GM23338 (cell line): Measurements from ENCODE around the gene ATP5ME. TPM values are rescaled to one million over a fixed set of nuclear protein-coding genes. Genes with fewer than 3 reads are reported as not detected.

ENCODE experiments used
- ATAC-seq: fragments of 200-7000 bp; cut with Tn5 transposase; 3 replicates; pipeline ENCODE4 v1.9.1; 2020
- DNase-seq: peaks from one replicate; pipeline ENCODE4 v3.0.0-alpha.2; 2015; ENCODE audit warnings: low spot score
- H2AFZ ChIP-seq: fragments of 200-600 bp; sonication (generic); 2 replicates; pipeline ENCODE4 v1.8.0; 2016; ENCODE audit warnings: antibody characterized with exemption, mild to moderate bottlenecking, moderate library complexity
- H3F3A ChIP-seq: fragments of 200-600 bp; sonication (generic); replicated peaks from 2 replicates; pipeline ENCODE4 v1.8.0; 2017; ENCODE audit warnings: antibody characterized with exemption, mixed run types, low read depth
- H3K27ac ChIP-seq: fragments of 200-600 bp; sonication (generic); 2 replicates; pipeline ENCODE4 v1.6.1; 2016; ENCODE audit warnings: low read depth
- H3K27me3 ChIP-seq: fragments of 200-600 bp; sonication (generic); 2 replicates; pipeline ENCODE4 v1.8.0; 2016; ENCODE audit warnings: mild to moderate bottlenecking, mixed run types, moderate library complexity; ENCODE audit not compliant: insufficient read depth
- H3K36me3 ChIP-seq: fragments of 200-600 bp; sonication (generic); 2 replicates; pipeline ENCODE4 v1.8.0; 2016; ENCODE audit warnings: mild to moderate bottlenecking; ENCODE audit not compliant: insufficient read depth
- H3K4me1 ChIP-seq: fragments of 200-600 bp; sonication (generic); 2 replicates; pipeline ENCODE4 v1.8.0; 2016; ENCODE audit warnings: mild to moderate bottlenecking, moderate library complexity; ENCODE audit not compliant: insufficient read depth
- H3K4me2 ChIP-seq: fragments of 200-600 bp; sonication (generic); 2 replicates; pipeline ENCODE4 v1.7.1; 2017; ENCODE audit warnings: mixed run types
- H3K4me3 ChIP-seq: fragments of 200-600 bp; sonication (generic); 2 replicates; pipeline ENCODE4 v1.6.1; 2016; ENCODE audit warnings: mixed run types
- H3K79me2 ChIP-seq: fragments of 200-600 bp; sonication (generic); replicated peaks from 2 replicates; pipeline ENCODE4 v1.8.0; 2017; ENCODE audit warnings: mild to moderate bottlenecking; ENCODE audit not compliant: insufficient read depth
- H3K9me2 ChIP-seq: fragments of 200-600 bp; sonication (generic); 2 replicates; pipeline ENCODE4 v1.8.0; 2017; ENCODE audit not compliant: insufficient read depth
- H4K20me1 ChIP-seq: fragments of 200-600 bp; sonication (generic); replicated peaks from 2 replicates; pipeline ENCODE4 v1.8.0; 2017; ENCODE audit warnings: mild to moderate bottlenecking; ENCODE audit not compliant: insufficient read depth
- H3K27ac Mint-ChIP-seq: 2 replicates; pipeline ENCODE4 v1.8.0; 2020; ENCODE audit warnings: inconsistent platforms, mild to moderate bottlenecking, moderate library complexity, mixed read lengths
- H3K27me3 Mint-ChIP-seq: 3 replicates; pipeline ENCODE4 v1.8.0; 2022; ENCODE audit warnings: low read depth, mild to moderate bottlenecking, moderate library complexity, mixed read lengths, inconsistent platforms; ENCODE audit not compliant: insufficient read depth, poor library complexity
- H3K36me3 Mint-ChIP-seq: 3 replicates; pipeline ENCODE4 v1.8.0; 2021; ENCODE audit warnings: low read depth, mild to moderate bottlenecking, inconsistent platforms, moderate library complexity, mixed read lengths
- H3K4me1 Mint-ChIP-seq: 3 replicates; pipeline ENCODE4 v1.8.0; 2020; ENCODE audit warnings: mild to moderate bottlenecking, inconsistent platforms, mixed read lengths
- H3K4me3 Mint-ChIP-seq: 3 replicates; pipeline ENCODE4 v1.8.0; 2021; ENCODE audit warnings: moderate library complexity, mild to moderate bottlenecking, inconsistent platforms, mixed read lengths
- H3K9me3 Mint-ChIP-seq: 3 replicates; pipeline ENCODE4 v1.8.0; 2020; ENCODE audit warnings: moderate library complexity, mild to moderate bottlenecking, inconsistent platforms, mixed read lengths
- CREB1 ChIP-seq: fragments of 250-450 bp; sonication (Bioruptor Pico); IDR thresholded peaks from 2 replicates; pipeline ENCODE4 v1.5.0; 2020; ENCODE audit warnings: low read depth, mild to moderate bottlenecking, moderate library complexity
- EZH2 ChIP-seq: fragments of 200-600 bp; sonication (generic); IDR thresholded peaks from one replicate; pipeline ENCODE4 v1.8.0; 2017; ENCODE audit warnings: antibody characterized with exemption, mild to moderate bottlenecking, low read depth; ENCODE audit not compliant: unreplicated experiment
- EZH2phosphoT487 ChIP-seq: fragments of 200-600 bp; sonication (generic); IDR thresholded peaks from one replicate; pipeline ENCODE4 v1.8.1; 2018; ENCODE audit warnings: antibody characterized with exemption; ENCODE audit not compliant: unreplicated experiment
- JUNB ChIP-seq: IDR thresholded peaks from one replicate; pipeline ENCODE4 v1.6.1; 2016; ENCODE audit warnings: antibody characterized with exemption; ENCODE audit not compliant: unreplicated experiment
- NANOG ChIP-seq: IDR thresholded peaks from 2 replicates; pipeline ENCODE4 v1.6.1; 2016; ENCODE audit warnings: antibody characterized with exemption, borderline replicate concordance
- POLR2AphosphoS5 ChIP-seq: IDR thresholded peaks from 2 replicates; pipeline ENCODE4 v1.6.1; 2016; ENCODE audit warnings: antibody characterized with exemption, low read depth
- STAT1 ChIP-seq: IDR thresholded peaks from one replicate; pipeline ENCODE4 v1.6.1; 2016; ENCODE audit warnings: antibody characterized with exemption; ENCODE audit not compliant: unreplicated experiment
- ZNF114 ChIP-seq: fragments of 250-450 bp; sonication (Bioruptor Pico); IDR thresholded peaks from 2 replicates; pipeline ENCODE4 v1.5.0; 2020; ENCODE audit warnings: mild to moderate bottlenecking, moderate library complexity
- ZNF331 ChIP-seq: fragments of 250-450 bp; sonication (Bioruptor Pico); IDR thresholded peaks from 2 replicates; pipeline ENCODE4 v1.5.0; 2020; ENCODE audit warnings: low read depth, mild to moderate bottlenecking, moderate library complexity
- polyA plus RNA-seq: library from polyadenylated mRNA; unstranded; fragments of >200 nt; fragmentation: Nextera tagmentation; extraction: Ambion mirVana; gene quantifications from 2 replicates; pipeline ENCODE4 v1.2.1, GENCODE V29; 2016
- total RNA-seq: library from RNA; depleted of rRNA; stranded (reverse); fragments of >200 nt; shearing (Covaris generic); gene quantifications from 2 replicates; pipeline ENCODE4 v1.2.3, GENCODE V29; 2014
- TF ChIP-seq, protein P1 (sequence below): IDR thresholded peaks from 2 replicates; pipeline ENCODE4 v1.6.1; 2016; ENCODE audit warnings: antibody characterized with exemption
- TF ChIP-seq, protein P2 (sequence below): IDR thresholded peaks from one replicate; pipeline ENCODE4 v1.6.1; 2018; ENCODE audit warnings: antibody characterized with exemption; ENCODE audit not compliant: unreplicated experiment
- TF ChIP-seq, protein P3 (sequence below), 2 experiments: fragments of 200-600 bp in 1 of 2; sonication (generic) in 1 of 2; conservative IDR thresholded peaks; 2 replicates each; pipeline versions ENCODE4 v1.5.1 to v1.6.1; 2016 to 2017; ENCODE audit warnings: antibody characterized with exemption in 2 of 2, low read depth in 2 of 2, mild to moderate bottlenecking in 2 of 2, moderate library complexity in 1 of 2
- TF ChIP-seq, protein P4 (sequence below): fragments of 250-450 bp; sonication (Bioruptor Pico); IDR thresholded peaks from 2 replicates; pipeline ENCODE4 v1.5.0; 2020; ENCODE audit warnings: mild to moderate bottlenecking, moderate library complexity

The ATP5ME gene
- total and polyA plus RNA-seq, 2 experiments from 2014 or later = 60.5 to 2,021 TPM

DNA sequence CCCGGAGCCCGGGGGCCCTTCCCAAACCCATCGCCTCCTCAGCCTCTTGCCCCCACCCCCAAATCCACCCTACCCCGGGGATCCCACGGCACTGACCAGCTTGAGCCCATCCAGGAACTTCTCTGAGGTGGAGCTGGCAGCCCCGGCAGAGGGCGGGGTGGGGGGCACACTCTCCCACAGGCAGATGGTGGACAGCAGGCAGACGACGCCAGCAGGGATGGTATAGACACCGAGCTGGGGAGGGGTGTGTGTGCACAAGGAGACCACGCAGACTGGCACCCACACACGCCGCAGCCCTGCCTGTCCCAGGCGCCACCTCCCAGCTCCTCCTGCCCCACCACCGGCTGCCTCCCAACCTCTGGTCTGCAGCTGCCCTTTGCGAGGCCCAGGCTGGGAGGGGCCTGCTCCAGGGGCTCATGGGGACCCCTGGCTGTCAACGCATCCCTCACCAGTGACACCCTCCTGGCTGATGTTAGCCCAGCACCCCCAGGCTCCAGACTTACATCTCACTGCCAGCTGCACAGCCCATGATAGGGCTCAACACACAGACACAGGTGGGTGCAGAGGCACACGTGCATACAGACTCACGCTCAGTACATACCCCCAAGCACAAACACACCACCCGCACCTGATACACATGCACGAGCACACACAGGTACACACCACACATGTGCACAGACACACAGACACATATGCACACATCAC lies 10.7 kb upstream of the ATP5ME start:
- no peaks in the 10 kb centered on the region for H4K20me1 ChIP-seq
- no peak overlapping the region for H3K4me3 Mint-ChIP-seq
- H3K4me1 ChIP-seq = peaks cover 6% of the 10 kb centered on the region
- TF ChIP-seq STAT1 (no peak), JUNB (no peak), ZNF114 (no peak), CREB1 (CRISPR knock-in tag) (no peak), POLR2AphosphoS5 (no peak), EZH2phosphoT487 (no peak), NANOG (no peak), ZNF331 (CRISPR knock-in tag) (no peak), EZH2 (no peak)
- TF ChIP-seq, protein P1, sequence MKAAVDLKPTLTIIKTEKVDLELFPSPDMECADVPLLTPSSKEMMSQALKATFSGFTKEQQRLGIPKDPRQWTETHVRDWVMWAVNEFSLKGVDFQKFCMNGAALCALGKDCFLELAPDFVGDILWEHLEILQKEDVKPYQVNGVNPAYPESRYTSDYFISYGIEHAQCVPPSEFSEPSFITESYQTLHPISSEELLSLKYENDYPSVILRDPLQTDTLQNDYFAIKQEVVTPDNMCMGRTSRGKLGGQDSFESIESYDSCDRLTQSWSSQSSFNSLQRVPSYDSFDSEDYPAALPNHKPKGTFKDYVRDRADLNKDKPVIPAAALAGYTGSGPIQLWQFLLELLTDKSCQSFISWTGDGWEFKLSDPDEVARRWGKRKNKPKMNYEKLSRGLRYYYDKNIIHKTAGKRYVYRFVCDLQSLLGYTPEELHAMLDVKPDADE = no peak
- TF ChIP-seq, protein P2, sequence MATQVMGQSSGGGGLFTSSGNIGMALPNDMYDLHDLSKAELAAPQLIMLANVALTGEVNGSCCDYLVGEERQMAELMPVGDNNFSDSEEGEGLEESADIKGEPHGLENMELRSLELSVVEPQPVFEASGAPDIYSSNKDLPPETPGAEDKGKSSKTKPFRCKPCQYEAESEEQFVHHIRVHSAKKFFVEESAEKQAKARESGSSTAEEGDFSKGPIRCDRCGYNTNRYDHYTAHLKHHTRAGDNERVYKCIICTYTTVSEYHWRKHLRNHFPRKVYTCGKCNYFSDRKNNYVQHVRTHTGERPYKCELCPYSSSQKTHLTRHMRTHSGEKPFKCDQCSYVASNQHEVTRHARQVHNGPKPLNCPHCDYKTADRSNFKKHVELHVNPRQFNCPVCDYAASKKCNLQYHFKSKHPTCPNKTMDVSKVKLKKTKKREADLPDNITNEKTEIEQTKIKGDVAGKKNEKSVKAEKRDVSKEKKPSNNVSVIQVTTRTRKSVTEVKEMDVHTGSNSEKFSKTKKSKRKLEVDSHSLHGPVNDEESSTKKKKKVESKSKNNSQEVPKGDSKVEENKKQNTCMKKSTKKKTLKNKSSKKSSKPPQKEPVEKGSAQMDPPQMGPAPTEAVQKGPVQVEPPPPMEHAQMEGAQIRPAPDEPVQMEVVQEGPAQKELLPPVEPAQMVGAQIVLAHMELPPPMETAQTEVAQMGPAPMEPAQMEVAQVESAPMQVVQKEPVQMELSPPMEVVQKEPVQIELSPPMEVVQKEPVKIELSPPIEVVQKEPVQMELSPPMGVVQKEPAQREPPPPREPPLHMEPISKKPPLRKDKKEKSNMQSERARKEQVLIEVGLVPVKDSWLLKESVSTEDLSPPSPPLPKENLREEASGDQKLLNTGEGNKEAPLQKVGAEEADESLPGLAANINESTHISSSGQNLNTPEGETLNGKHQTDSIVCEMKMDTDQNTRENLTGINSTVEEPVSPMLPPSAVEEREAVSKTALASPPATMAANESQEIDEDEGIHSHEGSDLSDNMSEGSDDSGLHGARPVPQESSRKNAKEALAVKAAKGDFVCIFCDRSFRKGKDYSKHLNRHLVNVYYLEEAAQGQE = no peak
- TF ChIP-seq, protein P3, sequence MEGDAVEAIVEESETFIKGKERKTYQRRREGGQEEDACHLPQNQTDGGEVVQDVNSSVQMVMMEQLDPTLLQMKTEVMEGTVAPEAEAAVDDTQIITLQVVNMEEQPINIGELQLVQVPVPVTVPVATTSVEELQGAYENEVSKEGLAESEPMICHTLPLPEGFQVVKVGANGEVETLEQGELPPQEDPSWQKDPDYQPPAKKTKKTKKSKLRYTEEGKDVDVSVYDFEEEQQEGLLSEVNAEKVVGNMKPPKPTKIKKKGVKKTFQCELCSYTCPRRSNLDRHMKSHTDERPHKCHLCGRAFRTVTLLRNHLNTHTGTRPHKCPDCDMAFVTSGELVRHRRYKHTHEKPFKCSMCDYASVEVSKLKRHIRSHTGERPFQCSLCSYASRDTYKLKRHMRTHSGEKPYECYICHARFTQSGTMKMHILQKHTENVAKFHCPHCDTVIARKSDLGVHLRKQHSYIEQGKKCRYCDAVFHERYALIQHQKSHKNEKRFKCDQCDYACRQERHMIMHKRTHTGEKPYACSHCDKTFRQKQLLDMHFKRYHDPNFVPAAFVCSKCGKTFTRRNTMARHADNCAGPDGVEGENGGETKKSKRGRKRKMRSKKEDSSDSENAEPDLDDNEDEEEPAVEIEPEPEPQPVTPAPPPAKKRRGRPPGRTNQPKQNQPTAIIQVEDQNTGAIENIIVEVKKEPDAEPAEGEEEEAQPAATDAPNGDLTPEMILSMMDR (conservative IDR thresholded peaks at IDR 0.05; ENCODE audit: low read depth in 2 of 2) = no peak
- TF ChIP-seq, protein P4, sequence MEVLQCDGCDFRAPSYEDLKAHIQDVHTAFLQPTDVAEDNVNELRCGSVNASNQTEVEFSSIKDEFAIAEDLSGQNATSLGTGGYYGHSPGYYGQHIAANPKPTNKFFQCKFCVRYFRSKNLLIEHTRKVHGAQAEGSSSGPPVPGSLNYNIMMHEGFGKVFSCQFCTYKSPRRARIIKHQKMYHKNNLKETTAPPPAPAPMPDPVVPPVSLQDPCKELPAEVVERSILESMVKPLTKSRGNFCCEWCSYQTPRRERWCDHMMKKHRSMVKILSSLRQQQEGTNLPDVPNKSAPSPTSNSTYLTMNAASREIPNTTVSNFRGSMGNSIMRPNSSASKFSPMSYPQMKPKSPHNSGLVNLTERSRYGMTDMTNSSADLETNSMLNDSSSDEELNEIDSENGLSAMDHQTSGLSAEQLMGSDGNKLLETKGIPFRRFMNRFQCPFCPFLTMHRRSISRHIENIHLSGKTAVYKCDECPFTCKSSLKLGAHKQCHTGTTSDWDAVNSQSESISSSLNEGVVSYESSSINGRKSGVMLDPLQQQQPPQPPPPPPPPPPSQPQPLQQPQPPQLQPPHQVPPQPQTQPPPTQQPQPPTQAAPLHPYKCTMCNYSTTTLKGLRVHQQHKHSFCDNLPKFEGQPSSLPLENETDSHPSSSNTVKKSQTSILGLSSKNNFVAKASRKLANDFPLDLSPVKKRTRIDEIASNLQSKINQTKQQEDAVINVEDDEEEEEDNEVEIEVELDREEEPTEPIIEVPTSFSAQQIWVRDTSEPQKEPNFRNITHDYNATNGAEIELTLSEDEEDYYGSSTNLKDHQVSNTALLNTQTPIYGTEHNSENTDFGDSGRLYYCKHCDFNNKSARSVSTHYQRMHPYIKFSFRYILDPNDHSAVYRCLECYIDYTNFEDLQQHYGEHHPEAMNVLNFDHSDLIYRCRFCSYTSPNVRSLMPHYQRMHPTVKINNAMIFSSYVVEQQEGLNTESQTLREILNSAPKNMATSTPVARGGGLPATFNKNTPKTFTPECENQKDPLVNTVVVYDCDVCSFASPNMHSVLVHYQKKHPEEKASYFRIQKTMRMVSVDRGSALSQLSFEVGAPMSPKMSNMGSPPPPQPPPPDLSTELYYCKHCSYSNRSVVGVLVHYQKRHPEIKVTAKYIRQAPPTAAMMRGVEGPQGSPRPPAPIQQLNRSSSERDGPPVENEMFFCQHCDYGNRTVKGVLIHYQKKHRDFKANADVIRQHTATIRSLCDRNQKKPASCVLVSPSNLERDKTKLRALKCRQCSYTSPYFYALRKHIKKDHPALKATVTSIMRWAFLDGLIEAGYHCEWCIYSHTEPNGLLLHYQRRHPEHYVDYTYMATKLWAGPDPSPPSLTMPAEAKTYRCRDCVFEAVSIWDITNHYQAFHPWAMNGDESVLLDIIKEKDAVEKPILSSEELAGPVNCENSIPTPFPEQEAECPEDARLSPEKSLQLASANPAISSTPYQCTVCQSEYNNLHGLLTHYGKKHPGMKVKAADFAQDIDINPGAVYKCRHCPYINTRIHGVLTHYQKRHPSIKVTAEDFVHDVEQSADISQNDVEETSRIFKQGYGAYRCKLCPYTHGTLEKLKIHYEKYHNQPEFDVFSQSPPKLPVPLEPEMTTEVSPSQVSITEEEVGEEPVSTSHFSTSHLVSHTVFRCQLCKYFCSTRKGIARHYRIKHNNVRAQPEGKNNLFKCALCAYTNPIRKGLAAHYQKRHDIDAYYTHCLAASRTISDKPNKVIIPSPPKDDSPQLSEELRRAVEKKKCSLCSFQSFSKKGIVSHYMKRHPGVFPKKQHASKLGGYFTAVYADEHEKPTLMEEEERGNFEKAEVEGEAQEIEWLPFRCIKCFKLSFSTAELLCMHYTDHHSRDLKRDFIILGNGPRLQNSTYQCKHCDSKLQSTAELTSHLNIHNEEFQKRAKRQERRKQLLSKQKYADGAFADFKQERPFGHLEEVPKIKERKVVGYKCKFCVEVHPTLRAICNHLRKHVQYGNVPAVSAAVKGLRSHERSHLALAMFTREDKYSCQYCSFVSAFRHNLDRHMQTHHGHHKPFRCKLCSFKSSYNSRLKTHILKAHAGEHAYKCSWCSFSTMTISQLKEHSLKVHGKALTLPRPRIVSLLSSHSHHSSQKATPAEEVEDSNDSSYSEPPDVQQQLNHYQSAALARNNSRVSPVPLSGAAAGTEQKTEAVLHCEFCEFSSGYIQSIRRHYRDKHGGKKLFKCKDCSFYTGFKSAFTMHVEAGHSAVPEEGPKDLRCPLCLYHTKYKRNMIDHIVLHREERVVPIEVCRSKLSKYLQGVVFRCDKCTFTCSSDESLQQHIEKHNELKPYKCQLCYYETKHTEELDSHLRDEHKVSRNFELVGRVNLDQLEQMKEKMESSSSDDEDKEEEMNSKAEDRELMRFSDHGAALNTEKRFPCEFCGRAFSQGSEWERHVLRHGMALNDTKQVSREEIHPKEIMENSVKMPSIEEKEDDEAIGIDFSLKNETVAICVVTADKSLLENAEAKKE = no peak
- H3K27ac ChIP-seq = no peak overlapping the region
- no peak overlapping the region for H3K4me2 ChIP-seq
- H3K27me3 Mint-ChIP-seq = peaks cover 12% of the 10 kb centered on the region
- H3F3A ChIP-seq = peaks cover 10% of the 10 kb centered on the region; the same call in 1 of the 2 replicates
- no peak overlapping the region for H2AFZ ChIP-seq
- H3K79me2 ChIP-seq = no peaks in the 10 kb centered on the region
- H3K4me3 ChIP-seq = no peak overlapping the region
- H3K9me2 ChIP-seq = no peaks in the 10 kb centered on the region
- no peaks in the 10 kb centered on the region for H3K36me3 ChIP-seq
- no peak overlapping the region for H3K27ac Mint-ChIP-seq
- DNase-seq (no peak), ATAC-seq (no peak)
- no peaks in the 10 kb centered on the region for H3K27me3 ChIP-seq
- peaks cover 15% of the 10 kb centered on the region for H3K4me1 Mint-ChIP-seq
- H3K36me3 Mint-ChIP-seq = no peaks in the 10 kb centered on the region; the same call in 2 of the 3 replicates
- no peaks in the 10 kb centered on the region; the same call in 1 of the 3 replicates for H3K9me3 Mint-ChIP-seq
